IPS-18a (cell line): ENCODE measurements around the gene UBR1.
A peak's percentile ranks its signal among the peaks of the same experiment; 100 is the strongest.

Experiments
- H3K27ac ChIP-seq: one replicate; pipeline ENCODE4 v1.5.1; 2013; ENCODE audit warnings: low read length
- H3K27me3 ChIP-seq: one replicate; pipeline ENCODE4 v1.6.1; 2013; ENCODE audit warnings: mild to moderate bottlenecking, low read length; ENCODE audit not compliant: control insufficient read depth, insufficient read depth
- H3K36me3 ChIP-seq: one replicate; pipeline ENCODE4 v1.6.1; 2013; ENCODE audit warnings: low read depth, low read length; ENCODE audit not compliant: control insufficient read depth
- H3K4me1 ChIP-seq: one replicate; pipeline ENCODE4 v1.6.1; 2013; ENCODE audit warnings: low read depth, low read length; ENCODE audit not compliant: control insufficient read depth
- H3K4me3 ChIP-seq: one replicate; pipeline ENCODE4 v1.5.1; 2013; ENCODE audit warnings: low read length
- H3K9ac ChIP-seq: one replicate; pipeline ENCODE4 v1.6.1; 2013; ENCODE audit warnings: mild to moderate bottlenecking, low read length, moderate library complexity
- H3K9me3 ChIP-seq: one replicate; pipeline ENCODE4 v1.6.1; 2013; ENCODE audit warnings: low read depth, low read length; ENCODE audit not compliant: control insufficient read depth

Gene UBR1

GRCh38 chr15:43105077-43105736 lies 631 bp downstream of the UBR1 start:
- no peaks in the 10 kb centered on the region for H3K36me3 ChIP-seq
- H3K4me3 ChIP-seq: peak overlapping the region; percentile 88
- peak overlapping the region; percentile 84 for H3K9ac ChIP-seq
- H3K4me1 ChIP-seq: no peaks in the 10 kb centered on the region
- peaks cover 12% of the 10 kb centered on the region for H3K27me3 ChIP-seq
- H3K9me3 ChIP-seq: no peaks in the 10 kb centered on the region
- peak overlapping the region; percentile 20 for H3K27ac ChIP-seq

DNA sequence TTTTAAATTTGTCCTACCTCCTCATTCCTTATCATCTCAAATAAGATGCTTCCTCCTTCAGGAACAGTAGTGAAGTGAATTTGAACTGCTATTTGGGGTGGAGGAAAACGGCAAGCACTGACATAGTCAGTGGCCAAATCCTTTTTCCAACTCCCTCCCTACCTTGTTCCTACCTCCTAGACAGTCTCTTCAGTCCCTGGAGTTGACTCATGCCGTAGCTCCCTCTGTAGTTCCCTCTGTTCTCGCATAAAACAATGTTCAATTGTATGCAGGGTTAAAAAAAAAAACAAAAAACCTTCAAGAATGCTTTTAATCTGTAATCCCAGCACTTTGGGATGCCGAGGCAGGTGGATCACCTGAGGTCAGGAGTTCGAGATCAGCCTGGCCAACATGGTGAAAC lies 1.4 kb downstream of the UBR1 start:
- Histone ChIP-seq H3K27ac (no peak overlapping the region), H3K36me3 (no peaks in the 10 kb centered on the region), H3K27me3 (peaks cover 12% of the 10 kb centered on the region), H3K9ac (no peak overlapping the region), H3K4me3 (peak overlapping the region; percentile 88), H3K4me1 (no peaks in the 10 kb centered on the region), H3K9me3 (no peaks in the 10 kb centered on the region)

GRCh38 chr15:43103907-43104306 lies 1.9 kb downstream of the UBR1 start:
- Histone ChIP-seq H3K9ac (no peak overlapping the region), H3K36me3 (no peaks in the 10 kb centered on the region), H3K4me3 (no peak overlapping the region), H3K27ac (no peak overlapping the region), H3K27me3 (peaks cover 12% of the 10 kb centered on the region), H3K9me3 (no peaks in the 10 kb centered on the region), H3K4me1 (no peaks in the 10 kb centered on the region)

DNA sequence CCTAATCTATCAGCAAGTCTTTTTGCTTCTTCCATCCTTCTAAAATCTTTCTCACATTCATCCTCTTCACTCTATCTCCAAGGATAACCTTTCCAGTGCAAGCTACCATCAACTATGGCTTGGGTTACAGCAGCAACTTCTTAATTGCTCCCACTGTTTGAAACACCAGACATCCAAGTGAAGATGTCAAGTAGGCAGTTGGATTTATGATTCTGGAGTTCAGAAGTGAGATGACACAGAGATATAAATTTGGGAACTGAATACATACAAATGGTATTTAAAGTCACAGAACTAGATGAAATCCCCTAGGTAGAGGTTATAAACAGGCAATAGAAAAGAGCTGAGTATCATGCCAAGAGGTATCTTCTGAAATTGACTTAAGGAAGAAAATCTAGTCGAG lies 3.7 kb downstream of the UBR1 start:
- H3K9ac ChIP-seq: no peak overlapping the region
- H3K27me3 ChIP-seq: no peaks in the 10 kb centered on the region

DNA sequence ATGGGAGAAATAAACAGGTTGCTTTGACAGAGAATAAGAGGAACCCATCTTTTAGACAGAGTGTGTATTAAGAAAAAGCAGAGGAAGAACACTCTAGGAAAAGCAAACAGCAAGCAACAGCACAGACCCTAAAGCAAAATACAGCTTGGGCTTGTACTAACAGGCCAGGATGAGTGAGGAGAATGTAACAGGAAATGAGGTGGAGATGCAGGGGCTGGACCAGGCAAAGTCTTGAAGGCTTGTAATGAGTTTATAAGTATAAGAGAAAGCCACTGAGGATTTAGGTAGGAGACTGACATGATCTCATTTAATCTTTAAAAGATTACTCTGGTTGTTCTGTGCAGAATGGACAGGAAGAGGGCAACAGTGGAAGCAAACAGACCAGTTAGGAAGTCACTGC lies 4.9 kb downstream of the UBR1 start:
- H3K9ac ChIP-seq: no peak overlapping the region
- H3K9me3 ChIP-seq: no peaks in the 10 kb centered on the region
- H3K27me3 ChIP-seq: no peaks in the 10 kb centered on the region
- no peaks in the 10 kb centered on the region for H3K4me1 ChIP-seq
- no peaks in the 10 kb centered on the region for H3K36me3 ChIP-seq
- no peak overlapping the region for H3K4me3 ChIP-seq
- no peak overlapping the region for H3K27ac ChIP-seq

More for the DNA sequence above, 3.7 kb downstream of the UBR1 start:
- no peaks in the 10 kb centered on the region for H3K9me3 ChIP-seq
- no peaks in the 10 kb centered on the region for H3K4me1 ChIP-seq
- H3K36me3 ChIP-seq: no peaks in the 10 kb centered on the region
- H3K4me3 ChIP-seq: no peak overlapping the region
- no peak overlapping the region for H3K27ac ChIP-seq

DNA sequence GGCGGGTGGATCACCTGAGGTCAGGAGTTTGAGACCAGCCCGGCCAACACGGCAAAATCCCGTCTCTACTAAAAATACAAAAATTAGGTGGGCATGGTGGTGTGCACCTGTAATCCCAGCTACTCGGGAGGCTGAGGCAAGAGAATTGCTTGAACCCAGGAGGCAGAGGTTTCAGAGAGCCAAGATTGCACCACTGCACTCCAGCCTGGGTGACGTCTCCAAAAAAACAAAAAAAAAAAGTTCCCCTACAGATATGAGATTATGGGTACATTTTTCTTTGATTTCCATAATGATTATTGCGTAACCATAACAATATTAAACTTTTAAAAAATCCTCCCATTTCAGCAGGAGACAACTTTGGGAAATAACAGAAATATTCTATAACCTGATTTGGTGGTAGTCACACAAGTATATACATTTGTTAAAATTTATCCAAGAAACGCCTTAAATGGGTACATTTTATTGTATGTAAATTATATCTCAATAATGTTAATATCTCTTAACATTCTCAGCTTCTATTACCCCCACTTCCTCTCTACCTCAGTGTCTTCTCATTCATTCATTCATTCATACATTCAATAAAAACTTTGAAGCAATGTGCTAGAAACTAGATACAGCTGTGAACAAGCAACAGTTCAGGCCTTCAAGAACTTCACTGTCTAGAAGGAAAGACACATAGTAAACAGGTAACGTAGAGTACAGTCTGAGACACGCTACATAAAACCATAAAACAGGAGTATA lies 6.6 kb downstream of the UBR1 start:
- Histone ChIP-seq H3K4me3 (no peak overlapping the region), H3K27ac (no peak overlapping the region), H3K27me3 (no peaks in the 10 kb centered on the region), H3K4me1 (no peaks in the 10 kb centered on the region), H3K9me3 (no peaks in the 10 kb centered on the region), H3K36me3 (no peaks in the 10 kb centered on the region), H3K9ac (no peak overlapping the region)

DNA sequence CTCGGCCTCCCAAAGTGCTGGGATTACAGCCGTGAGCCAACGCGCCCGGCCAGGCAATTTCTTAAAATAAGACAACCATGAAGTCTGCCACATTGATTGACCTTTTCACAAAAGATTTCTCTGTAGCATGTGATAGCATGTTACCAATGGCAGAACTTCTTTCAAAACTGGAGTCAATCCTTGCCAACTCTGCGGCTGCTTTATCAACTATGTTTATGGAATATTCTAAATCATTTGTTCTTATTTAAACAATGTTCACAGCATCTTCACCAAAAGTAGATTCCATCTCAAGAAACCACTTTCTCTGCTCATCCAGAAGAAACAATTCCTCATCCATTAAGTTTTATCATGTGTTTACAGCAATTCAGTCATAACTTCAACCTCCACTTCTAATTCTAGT lies 9.4 kb downstream of the UBR1 start:
- H3K9me3 ChIP-seq: no peaks in the 10 kb centered on the region
- H3K9ac ChIP-seq: no peak overlapping the region
- no peak overlapping the region for H3K4me3 ChIP-seq
- no peaks in the 10 kb centered on the region for H3K36me3 ChIP-seq
- H3K4me1 ChIP-seq: no peaks in the 10 kb centered on the region
- H3K27me3 ChIP-seq: no peaks in the 10 kb centered on the region
- no peak overlapping the region for H3K27ac ChIP-seq

- Histone ChIP-seq H3K4me3 (no peak overlapping the region), H3K4me1 (no peaks in the 10 kb centered on the region), H3K9ac (no peak overlapping the region), H3K36me3 (no peaks in the 10 kb centered on the region), H3K27ac (no peak overlapping the region), H3K9me3 (no peaks in the 10 kb centered on the region), H3K27me3 (no peaks in the 10 kb centered on the region)
Observed at GRCh38 chr15:43095708-43096347, 10.0 kb downstream of the UBR1 start.

GRCh38 chr15:43095243-43095642 lies 10.6 kb downstream of the UBR1 start:
- H3K36me3 ChIP-seq: no peaks in the 10 kb centered on the region

DNA sequence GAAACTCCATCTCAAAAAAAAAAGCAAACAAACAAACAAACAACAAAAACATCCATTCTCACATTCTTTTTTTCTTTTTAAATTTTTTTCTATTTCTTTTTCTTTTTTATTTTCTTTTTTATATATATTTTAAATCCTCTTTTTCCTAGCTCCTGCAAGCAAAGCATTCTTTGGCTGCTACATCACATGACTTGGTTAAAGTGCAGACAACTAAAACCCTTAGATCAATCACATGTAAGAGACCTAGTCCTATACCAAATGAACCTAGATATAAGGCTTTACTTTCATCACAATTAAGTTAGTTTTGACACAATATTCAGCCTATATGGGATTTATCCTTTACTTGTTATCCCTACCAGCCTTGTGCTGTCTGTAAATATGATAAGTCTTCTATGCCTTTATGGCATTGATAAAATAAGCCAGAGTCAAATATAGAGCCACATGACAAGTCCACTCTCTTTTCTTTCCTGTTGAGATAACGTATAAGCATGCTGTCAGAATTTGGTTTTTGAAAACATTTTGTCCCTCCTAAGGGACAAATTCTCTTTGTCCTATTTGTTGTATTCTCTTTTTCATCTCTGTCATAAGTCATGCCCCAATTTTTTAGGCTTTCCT lies 11.3 kb downstream of the UBR1 start:
- Histone ChIP-seq H3K4me1 (no peaks in the 10 kb centered on the region), H3K27ac (no peak overlapping the region), H3K36me3 (no peaks in the 10 kb centered on the region), H3K9me3 (no peaks in the 10 kb centered on the region), H3K27me3 (no peaks in the 10 kb centered on the region), H3K4me3 (no peak overlapping the region), H3K9ac (no peak overlapping the region)

More at GRCh38 chr15:43095243-43095642, 10.6 kb downstream of the UBR1 start:
- no peaks in the 10 kb centered on the region for H3K27me3 ChIP-seq
- no peaks in the 10 kb centered on the region for H3K9me3 ChIP-seq
- H3K4me1 ChIP-seq: no peaks in the 10 kb centered on the region
- H3K27ac ChIP-seq: no peak overlapping the region
- H3K4me3 ChIP-seq: no peak overlapping the region
- no peak overlapping the region for H3K9ac ChIP-seq

GRCh38 chr15:43093026-43093425 lies 12.8 kb downstream of the UBR1 start:
- Histone ChIP-seq H3K9ac (no peak overlapping the region), H3K9me3 (no peaks in the 10 kb centered on the region), H3K4me1 (no peaks in the 10 kb centered on the region), H3K27ac (no peak overlapping the region), H3K27me3 (no peaks in the 10 kb centered on the region), H3K36me3 (no peaks in the 10 kb centered on the region), H3K4me3 (no peak overlapping the region)
